PC-9 (cell line): Measurements from ENCODE around the gene TMEM178A.

ENCODE experiments used
- CTCF ChIP-seq: fragments of 200-600 bp; sonication (generic); conservative IDR thresholded peaks from 2 replicates; pipeline ENCODE4 v1.6.1; 2017; ENCODE audit warnings: mixed run types, antibody characterized with exemption, mild to moderate bottlenecking, moderate library complexity
- EZH2 ChIP-seq: fragments of 200-600 bp; sonication (generic); IDR thresholded peaks from 2 replicates; pipeline ENCODE4 v1.8.0; 2017; ENCODE audit warnings: antibody characterized with exemption, low read depth

GRCh38 chr2:39757156-39757555 is 91.4 kb downstream of the TMEM178A start:
- TF ChIP-seq EZH2 (no peak), CTCF (no peak)
